CD4-positive, alpha-beta T cell treated with Interleukin-15 for 1 hour (primary cell): ENCODE data around the gene CCDC85C.

ENCODE experiments used
- DNase-seq: peaks from one replicate; pipeline ENCODE4 v3.0.0-alpha.2; 2020

CCDC85C gene

DNA sequence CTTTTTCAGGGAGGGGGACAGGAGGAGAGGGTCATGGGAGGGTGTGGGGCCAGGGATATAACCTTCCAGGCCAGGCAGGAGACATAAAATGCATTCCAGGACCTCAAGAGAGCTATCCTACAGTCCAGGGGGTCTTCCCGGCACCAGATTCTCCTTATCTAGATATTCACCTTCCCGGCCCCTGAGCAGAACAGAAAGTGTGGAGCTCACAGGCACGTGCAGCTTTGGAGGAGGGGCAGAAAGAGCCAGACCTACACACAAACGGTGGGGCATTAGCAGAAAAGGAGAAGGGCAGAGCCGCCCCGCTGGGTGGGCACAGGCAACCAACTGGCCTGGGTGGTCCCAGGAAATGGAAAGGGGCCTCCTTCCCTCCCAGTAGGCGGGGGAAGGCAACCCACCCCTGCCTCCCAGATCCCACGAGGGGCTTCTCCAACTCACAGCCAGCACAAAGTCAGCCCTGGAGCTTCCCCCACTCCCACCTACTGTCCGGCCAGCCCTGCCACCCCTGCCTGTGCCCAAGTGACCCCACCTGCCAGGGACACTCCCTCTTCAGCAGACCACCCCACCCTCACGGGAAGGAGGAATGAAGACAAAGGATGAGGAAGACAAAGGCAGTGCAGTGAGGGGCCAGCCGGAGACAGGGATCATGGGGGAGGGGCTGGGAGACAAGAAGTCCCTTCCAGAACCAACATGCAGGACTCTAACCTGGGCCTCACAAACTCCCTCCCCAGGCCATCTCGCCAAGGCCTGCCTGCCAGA, 33.3 kb downstream of the CCDC85C start:
- no peak for DNase-seq

DNA sequence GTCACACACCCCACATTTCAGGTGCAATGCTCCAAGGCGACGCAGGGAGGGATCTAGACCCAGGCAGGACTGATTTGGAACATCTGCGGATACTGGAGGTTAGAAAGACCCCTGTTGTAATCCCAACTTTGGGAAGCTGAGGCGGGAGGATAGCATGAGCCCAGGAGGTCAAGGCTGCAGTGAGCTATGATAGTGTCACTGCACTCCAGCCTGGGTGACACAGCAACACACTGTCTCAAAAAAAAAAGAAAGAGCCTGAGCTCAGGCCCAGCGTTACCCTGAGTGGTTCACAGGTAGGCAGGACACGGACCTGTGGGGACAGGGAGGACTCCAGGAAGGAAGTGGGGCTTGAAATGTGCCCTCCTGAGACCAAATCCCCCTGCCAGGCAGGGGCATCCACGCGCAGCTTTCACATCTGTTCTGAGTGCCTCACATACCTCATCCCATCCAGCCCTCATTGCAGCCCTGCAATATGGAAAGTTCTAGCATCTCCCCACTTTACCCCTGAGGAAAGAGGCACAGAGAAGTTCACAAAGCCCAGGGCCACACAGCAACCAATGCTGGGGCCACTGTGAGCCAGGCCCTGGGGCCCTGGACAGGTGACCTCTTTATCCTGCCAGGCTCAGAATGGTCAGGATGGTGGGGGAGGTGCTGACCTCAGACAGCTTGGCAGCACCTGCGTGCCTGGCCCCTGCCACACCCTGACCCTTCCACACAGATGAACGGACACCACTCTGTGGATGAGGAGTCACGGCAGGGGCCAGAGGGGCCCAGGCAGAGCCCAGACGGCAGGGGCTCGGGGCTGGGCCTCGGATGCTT, 34.1 kb downstream of the CCDC85C start:
- no peak for DNase-seq

DNA sequence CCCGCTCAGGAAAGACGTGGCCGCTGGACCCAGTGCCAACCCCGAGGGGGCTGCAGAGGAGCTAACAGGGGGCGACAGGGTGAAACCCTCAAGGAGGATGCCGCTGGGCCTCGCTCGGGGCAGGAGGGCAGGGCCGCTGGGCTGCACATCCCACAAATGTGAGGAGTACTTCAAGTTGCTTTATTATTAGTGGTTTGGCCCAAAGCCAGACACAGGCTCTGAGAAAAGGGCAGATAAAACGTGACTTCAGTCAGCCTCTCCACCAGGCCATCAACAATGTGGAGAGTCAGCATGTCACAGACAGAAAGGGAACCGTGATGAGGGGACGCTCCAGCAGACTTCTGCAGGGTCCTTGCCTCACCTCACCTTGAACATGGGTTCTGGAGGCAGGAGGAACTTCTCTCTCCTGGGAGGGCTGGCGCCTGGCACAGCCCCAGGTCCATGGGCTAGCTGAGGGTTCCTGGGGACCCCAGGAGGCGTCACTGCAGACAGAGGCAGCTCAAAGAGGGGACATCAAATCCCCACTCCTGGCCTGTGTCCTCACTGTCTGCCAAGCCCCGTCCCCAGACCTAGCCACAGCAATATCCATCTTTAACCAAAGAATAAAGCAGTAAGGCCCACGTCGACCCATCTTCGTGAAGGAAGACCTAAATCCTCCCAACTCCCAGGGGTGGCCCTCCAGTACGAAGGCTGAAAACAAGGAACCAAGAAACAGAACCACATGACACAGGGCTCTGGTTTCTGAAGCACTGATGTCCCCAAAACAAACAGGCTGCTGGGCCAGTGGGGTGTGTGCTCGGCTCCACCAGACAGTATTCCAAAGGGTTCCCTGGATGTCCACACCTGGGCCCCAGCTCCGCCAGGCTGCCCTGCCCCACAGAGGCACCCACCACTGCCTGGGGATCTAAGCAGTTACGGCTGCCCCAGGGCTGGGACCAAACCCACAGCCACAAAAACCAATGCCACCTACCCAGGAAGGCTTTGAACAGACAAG, 35.1 kb downstream of the CCDC85C start:
- no peak for DNase-seq

DNA sequence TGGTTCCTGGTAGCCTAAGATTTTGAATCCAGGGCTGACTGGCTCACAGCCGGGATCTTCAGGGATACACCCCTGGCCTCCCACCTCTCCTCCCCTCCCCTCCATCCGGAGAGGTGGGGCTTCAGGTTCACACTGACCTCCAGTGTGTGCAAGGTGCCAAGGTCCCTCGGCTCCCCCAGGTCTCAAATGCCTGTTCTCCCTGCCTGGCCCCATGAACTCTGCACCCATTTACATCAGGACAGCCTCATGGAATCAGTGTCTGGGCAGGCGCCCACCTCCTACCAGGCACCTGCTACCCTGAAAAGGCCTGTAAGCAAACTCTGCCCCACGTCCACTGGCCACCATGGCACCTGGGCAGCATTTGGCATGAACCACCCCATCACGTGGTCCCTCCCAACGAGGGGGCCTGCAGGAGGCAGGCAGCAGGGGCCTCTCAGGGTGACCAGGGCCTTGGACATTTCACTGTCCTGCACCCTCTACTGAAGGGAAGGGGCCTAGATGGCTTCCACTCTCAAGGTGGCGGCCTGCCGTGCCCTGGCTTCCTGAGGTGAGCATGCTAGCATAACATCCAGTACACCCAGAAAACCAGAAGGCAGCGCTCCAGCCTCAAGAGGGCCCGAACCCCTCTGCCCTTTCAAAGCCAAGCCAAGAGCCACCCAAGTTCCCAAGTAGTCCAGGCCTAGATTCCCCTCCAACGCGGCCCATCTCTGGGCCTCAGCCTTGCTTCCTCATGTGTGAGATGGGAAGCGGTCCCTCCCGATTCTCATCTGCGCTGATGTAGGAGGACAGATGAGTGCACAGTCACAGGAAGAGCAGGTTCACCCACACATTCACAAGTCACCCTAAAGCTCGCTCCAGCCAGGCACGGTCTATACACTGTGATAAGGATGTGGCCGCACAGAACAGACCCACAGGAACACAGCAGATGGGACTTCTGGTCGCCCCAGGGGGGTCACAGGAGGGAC, 37.3 kb downstream of the CCDC85C start:
- no peak for DNase-seq

DNA sequence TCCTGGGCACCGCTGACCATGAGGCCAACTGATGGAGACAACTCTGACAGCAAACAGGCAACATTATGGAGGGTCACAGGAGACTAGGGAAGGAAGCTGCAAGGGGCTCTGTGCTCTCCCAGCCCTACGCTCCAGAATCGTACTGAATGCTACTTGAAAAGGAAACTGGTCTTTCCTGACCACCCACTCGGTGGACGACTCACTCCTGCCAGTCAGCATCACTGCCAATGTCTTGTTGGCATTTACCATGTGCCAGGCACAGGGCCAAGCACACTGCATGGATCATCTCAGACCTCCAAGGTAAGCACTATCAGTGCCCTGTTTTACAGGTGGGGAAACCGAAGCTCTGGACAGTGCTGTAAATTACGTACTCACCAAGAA, 38.0 kb downstream of the CCDC85C start:
- DNase-seq = no peak

DNA sequence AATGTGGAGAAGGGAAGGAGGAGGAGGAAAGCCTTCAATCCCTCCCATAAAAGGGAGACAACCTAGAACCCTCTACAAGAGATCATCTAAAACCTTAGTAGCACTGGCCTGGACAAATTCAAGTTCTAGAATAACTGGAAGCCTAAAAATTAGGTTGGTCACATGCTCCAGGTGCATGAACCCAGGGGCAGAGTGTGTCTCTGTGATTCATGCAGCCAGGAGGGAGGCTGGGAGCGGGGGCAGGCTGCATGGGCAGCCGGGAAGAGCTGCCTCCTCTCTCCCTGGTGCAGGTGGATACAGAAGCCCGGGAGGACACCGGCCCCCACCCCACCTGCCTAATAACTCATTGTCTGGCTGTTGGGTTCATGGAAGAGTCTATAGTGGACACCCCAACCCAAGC, 38.6 kb downstream of the CCDC85C start:
- no peak for DNase-seq

DNA sequence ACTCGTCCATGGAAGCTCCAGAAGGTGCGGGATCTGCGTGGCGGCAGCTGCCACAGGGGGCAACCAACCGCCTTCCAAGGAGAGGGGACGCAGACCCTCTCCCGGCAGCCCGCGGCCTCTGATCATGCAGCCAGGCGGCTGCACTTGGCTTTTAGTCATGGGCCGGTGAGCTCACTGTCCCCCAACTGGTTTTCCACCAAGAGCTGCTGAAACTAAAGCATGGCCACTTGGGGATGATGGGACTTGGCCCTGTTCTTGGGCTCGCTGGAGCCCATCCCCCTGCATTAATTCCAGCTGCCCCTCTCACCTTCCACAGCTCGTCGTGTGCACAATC, 39.1 kb downstream of the CCDC85C start:
- no peak for DNase-seq

DNA sequence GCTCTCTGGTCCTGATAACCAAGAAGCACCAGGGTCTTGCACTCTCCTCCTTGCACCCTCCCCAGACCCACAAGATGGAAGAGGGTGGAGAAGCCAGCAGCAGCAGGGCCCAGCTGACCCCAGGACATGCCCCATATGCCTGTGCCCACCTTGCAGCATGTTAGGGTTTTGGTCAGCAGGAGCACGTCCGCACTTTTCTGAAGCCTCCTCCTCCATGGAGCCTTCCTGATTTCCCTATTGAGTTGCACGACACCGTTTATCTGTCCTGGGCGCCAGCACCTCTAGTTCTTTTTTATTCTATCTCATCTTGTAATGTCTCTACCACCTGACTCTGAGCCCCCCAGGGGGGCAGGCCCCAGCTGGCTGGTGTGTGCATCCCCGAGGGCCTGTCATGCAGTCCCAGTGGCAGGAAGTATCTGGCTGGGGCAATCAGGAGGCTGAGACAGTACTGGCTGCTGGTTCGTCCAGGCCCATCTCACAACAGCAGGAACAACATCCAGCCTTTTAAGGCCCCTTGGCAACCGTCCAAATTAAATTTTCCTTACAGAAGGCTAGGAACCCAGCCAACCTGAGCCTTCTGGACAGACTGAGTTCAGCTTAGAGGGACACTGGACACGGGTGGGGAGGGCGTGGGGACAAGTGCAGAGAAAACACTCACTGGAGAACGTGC, 39.6 kb downstream of the CCDC85C start:
- no peak for DNase-seq

DNA sequence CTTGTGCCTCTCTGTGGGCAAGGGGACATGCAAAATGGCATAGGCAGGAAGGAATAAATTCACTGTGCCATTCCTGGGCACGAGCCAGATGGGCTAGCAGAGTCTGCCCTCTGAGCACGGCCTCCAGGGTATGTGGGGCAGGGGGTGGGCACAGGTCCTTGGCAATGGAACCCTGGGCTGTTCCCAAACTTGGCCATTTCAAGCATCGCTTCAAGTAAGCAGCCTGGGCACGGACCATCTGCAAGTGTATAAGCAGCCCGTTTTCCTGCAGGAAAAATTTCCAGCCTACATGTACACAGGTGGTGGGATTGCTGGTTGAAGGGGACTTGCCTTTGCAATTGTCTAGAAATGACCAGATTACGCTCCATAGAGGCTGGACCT, 40.3 kb downstream of the CCDC85C start:
- DNase-seq = no peak

DNA sequence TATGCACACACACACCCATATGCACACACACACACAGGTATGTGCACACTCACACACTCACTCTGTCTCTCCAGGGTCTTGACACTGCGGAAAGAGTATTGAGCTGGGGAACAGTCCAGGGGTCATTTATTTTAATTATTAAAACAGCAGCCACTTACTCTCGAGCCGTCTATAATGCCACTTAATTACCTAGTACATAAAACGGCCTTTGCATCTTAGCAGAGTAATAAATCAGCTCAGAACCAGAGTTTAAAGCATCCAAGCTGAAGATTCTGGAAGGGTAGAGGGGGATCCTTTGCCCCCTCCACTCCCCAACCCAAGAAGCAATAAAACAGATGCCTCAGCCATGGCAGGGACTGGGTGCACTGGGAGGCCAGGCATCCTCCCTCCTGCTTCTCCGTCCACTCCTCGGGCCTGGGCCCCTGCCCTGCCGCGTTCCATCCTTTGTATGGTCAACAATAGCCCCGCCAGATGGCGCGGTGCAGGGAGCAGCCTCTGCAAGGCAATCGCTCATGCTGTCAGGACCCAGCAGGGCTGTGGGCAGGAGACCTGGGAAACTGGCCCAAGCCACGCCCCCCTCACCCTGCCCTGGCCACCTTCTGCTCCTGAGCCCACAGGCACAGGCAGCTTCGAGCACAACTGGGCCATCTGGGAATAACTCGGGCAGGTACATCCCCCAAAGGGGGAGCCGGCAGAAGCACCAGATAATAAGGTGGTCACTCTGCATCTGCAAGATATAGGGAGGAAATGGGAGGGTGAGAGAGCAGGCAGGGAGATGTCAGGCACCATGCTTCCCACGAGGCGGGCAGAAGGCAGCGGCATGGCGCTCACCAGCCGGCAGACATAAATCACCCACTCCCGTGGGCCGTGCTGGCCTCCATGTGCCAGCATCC, 40.9 kb downstream of the CCDC85C start:
- DNase-seq = no peak

DNA sequence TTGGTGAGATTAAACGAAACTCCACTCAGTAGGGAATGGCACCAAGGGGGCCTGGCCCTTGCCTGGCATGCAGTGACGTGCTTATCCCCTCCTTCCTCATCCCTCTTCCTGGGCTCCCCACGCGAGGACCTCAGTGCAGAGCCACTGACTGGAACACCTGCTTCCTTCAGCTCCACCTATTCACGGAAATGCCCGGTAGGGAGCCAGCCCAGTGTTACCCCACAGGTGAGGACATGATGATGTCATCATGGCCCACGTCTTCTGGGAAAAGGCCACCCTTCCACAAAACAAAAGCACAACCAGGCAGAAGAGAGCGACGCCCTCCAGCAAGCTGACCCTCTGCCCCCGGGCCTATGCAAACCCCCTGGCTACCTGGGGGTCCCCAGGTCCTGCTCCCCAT, 42.1 kb downstream of the CCDC85C start:
- no peak for DNase-seq

DNA sequence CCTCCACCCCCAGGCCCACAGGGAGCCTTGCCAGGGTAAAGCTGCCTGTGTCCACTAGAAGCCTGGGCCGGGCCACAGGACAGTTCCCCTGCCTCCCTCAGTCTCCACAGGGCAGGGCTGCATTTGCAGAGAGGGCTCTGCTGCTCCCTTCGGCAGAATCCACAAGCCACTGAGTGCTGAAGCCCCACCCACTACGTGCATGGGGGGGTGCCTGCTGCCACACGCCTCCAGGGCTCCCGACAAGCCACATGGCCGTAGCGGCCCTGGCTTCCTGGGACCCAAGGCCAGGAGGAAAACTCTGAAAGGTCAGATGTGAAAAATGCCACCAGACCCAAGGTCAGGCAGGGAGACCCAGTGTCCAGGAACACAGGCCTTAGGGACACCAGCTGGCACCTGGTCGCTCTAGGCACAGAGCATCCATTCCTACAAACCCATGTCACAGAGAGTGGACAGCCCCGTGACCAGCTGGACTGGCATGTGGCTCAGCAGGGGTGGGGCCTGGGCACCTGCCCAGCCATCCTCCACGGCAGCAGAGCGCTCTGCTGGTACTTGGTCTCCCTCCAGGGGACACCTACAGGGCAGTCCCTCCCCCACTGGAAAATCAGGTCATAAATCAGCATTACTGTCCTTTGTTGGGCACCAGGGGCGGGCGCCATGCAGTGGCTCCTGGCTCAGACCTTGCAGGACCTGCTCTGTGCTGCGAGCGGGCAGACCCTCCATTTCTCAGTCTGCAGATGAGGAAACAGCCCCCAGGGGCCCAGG, 42.9 kb downstream of the CCDC85C start:
- DNase-seq = no peak

DNA sequence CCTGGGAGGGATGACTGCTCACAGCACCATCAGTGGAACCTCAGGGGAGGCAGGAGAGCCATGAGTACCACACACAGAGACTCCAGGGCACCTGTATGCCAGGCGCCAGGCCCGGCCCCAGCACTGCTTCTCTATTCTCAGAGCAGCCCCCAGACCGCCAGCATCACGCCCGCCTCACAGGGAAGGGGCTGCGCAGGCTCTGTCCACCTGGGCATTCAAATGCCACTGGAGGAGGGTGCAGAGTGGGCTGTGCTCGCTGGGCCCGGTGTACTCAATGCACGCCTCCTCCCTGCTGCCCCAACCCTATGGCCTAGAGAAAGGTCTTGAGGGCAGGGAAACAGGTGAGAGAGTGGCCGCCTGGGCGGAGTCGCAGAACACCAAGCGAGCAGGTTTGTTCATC, 43.6 kb downstream of the CCDC85C start:
- DNase-seq = no peak

DNA sequence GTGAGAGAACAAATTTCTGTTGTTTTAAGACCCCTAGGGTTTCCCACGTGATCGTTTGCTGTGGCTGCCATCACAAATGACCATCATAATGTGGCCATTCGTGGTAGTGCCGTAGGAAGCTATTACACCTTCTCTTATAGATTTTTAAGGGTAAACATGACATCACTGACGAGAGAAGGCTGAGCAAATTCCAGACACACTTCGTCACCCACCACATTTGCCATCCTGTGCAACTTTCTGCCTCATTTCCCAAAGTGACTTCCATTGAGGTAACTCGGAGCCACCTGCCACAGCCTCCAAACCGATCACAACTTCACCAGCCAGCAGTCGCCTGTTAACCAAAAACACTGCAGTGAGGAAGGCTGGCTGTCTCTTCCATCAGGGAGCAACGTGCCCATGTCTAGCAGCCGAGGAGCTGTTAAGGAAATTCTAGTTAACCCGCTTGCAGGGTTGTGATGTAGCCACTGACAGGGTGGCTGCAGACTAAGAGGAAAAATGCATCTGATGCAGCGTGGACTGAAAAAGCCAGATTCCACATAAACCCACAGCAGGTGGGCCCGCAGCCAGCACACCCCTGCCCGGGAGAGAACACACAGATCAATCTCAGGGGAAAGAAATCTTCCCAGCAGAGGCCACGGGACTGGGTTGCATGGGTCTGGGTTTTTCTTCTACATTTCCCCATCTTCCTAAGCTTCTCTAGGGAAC, 44.6 kb downstream of the CCDC85C start:
- DNase-seq = no peak

DNA sequence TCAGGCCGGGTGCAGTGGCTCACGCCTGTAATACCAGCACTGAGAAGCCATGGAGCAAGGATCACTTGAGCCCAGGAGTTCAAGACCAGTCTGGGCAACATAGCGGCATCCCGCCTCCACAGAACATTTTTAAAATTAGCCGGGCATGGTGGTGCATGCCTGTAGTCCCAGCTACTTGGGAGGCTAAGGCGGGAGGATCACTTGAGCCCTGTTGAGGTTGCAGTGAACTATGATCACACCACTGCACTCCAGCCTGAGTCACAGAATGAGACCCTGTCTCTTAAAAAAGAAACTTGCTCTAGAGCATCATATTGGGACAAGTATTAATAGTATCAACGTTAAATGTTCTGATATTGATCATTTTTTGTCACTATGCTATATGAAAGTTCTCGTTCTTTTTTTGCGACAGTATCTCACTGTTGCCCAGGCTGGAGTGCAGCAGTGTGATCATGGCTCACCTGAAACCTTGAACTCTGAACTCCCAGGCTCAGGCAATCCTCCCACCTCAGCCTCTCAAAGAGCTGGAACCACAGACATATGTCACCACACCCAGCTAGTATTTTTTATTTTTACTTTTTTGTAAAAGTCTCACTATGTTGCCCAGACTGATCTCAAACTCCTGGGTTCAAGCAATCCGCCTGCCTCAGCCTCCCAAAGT, 47.7 kb downstream of the CCDC85C start:
- DNase-seq = no peak

DNA sequence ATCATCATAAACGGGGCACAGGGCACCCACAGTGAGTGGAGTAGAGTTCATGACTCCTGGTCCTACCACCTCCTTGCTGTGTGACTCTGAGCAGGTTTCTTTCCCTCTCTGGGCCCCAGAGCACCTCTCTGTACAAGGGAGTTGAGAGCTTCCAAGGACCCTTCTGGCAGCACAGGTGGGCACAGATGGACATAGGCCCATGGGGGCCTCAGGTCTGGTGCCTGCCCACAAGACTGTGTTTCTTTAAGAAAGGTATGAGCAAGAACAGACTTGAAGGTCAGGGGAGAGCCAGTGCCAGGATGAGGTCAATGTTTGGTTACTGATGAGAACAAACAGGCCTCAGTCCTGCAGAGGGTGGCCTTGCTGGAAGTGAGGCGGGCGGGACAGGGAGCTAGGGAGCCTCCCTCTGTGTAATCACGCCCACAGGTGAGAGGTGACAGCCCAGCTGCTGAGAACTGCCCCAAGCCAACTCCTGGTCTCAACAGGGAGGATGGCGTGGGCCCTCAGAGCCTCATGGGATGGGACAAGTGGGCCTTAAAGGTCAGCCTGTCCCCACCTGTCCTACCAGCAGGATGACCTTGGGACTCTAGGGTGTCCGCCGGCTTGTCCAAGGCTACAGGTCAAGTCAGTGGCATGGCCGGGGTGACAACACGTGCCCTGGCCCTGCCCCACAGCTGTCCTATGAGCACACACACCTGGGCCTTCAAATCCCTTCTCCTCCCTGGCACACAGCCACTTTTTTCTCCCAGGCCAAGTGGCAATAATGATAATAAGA, 49.1 kb downstream of the CCDC85C start:
- DNase-seq = no peak

DNA sequence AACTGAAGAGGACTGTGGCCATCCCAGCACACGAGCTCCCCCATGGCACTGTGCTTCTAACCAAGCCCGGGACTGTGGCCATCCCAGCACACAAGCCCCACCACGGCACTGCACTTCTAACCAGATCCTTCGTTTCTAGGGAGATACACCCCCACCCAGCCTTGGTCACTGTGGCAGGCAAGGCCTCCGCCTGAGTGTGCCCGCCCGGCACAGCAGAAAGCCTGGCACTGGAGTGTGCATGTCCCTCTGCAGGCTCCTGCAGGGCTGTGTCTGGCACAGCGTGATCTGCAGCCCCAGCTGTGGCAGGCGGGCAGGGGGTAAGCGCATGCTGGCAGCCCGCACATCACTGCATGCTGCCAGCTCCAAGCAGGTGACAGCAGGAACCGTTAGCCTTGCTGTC, 49.8 kb downstream of the CCDC85C start:
- DNase-seq = no peak
